ENCODE data around the gene ZNF35. TPM values are rescaled to one million over a fixed set of nuclear protein-coding genes. Genes with fewer than 3 reads are reported as not detected.

Gene ZNF35
- total RNA-seq, 1 donor from 2014 or later, result 9.3 TPM

DNA sequence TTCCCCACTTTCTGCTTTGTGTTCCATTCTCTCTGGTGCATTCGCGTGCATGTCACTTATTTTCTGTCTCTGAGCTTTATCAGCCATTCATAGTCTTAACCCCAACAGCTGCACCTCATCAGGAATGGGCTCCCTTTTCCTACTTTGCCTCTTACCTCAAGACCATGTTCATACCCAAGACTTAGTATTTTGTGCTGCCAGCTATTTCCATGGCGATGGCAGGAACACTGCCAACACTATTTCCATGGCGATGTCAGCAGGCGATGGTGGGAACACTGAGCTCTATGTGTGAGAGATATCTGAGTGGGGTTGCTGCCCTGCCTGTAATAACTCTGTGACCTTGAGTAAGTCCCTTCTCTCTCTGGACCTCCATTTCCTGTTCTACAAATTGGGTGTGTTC is 5.5 kb downstream of the ZNF35 start:
- no peak overlapping the region for H3K27ac ChIP-seq
- peaks cover 3% of the 10 kb centered on the region for H3K9me3 ChIP-seq
- intact Hi-C loops (cut with DNase I), result no loop called here
- TF ChIP-seq, protein P1, sequence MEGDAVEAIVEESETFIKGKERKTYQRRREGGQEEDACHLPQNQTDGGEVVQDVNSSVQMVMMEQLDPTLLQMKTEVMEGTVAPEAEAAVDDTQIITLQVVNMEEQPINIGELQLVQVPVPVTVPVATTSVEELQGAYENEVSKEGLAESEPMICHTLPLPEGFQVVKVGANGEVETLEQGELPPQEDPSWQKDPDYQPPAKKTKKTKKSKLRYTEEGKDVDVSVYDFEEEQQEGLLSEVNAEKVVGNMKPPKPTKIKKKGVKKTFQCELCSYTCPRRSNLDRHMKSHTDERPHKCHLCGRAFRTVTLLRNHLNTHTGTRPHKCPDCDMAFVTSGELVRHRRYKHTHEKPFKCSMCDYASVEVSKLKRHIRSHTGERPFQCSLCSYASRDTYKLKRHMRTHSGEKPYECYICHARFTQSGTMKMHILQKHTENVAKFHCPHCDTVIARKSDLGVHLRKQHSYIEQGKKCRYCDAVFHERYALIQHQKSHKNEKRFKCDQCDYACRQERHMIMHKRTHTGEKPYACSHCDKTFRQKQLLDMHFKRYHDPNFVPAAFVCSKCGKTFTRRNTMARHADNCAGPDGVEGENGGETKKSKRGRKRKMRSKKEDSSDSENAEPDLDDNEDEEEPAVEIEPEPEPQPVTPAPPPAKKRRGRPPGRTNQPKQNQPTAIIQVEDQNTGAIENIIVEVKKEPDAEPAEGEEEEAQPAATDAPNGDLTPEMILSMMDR (IDR thresholded peaks at IDR 0.05), result no peak
- TF ChIP-seq POLR2A (IDR thresholded peaks at IDR 0.05) (no peak), POLR2AphosphoS5 (IDR thresholded peaks at IDR 0.05; ENCODE audit: insufficient read depth in 1 of 2, low read depth in 1 of 2) (no peak)
- no peak overlapping the region for H3K4me3 ChIP-seq
- no peaks in the 10 kb centered on the region for H3K27me3 ChIP-seq
- DNase-seq (ENCODE audit: extremely low spot score in 2 of 2), result no peak
- H3K4me1 ChIP-seq, result peaks cover 12% of the 10 kb centered on the region
- peaks cover 4 to 81% of the 10 kb centered on the region in 2 donors for H3K36me3 ChIP-seq

DNA sequence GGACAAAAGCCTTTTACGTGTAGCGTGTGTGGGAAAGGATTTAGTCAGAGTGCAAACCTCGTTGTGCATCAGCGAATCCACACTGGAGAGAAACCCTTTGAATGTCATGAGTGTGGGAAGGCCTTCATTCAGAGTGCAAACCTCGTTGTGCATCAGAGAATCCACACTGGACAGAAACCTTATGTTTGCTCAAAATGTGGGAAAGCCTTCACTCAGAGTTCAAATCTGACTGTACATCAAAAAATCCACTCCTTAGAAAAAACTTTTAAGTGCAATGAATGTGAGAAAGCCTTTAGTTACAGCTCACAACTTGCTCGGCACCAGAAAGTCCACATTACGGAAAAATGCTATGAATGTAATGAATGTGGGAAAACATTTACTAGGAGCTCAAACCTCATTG is 10.5 kb downstream of the ZNF35 start:
- Histone ChIP-seq H3K4me3 (no peak overlapping the region), H3K27me3 (no peaks in the 10 kb centered on the region), H3K36me3 (peaks cover 6 to 75% of the 10 kb centered on the region in 2 donors), H3K9me3 (peaks cover 13% of the 10 kb centered on the region), H3K4me1 (no peaks in the 10 kb centered on the region), H3K27ac (no peak overlapping the region)
- intact Hi-C loops (cut with DNase I), result no loop called here
- no peak for DNase-seq (ENCODE audit: extremely low spot score in 2 of 2)
- no peak for TF ChIP-seq POLR2A (IDR thresholded peaks at IDR 0.05)
- TF ChIP-seq, protein P1 (IDR thresholded peaks at IDR 0.05), result no peak
- TF ChIP-seq POLR2AphosphoS5 (IDR thresholded peaks at IDR 0.05; ENCODE audit: insufficient read depth in 1 of 2, low read depth in 1 of 2), result no peak

DNA sequence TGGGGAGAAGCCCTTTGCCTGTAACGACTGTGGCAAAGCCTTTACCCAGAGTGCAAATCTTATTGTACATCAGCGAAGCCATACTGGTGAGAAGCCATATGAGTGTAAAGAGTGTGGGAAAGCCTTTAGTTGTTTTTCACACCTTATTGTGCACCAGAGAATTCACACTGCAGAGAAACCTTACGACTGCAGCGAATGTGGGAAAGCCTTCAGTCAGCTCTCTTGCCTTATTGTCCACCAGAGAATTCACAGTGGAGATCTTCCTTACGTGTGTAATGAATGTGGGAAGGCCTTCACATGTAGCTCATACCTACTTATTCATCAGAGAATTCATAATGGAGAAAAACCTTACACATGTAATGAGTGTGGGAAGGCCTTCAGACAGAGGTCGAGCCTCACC is 10.9 kb downstream of the ZNF35 start:
- Histone ChIP-seq H3K4me3 (no peak overlapping the region), H3K9me3 (peaks cover 13% of the 10 kb centered on the region), H3K36me3 (peaks cover 6 to 70% of the 10 kb centered on the region in 2 donors), H3K27ac (no peak overlapping the region), H3K4me1 (no peaks in the 10 kb centered on the region), H3K27me3 (no peaks in the 10 kb centered on the region)
- no peak for DNase-seq (ENCODE audit: extremely low spot score in 2 of 2)
- TF ChIP-seq POLR2AphosphoS5 (IDR thresholded peaks at IDR 0.05; ENCODE audit: insufficient read depth in 1 of 2, low read depth in 1 of 2) (no peak), POLR2A (IDR thresholded peaks at IDR 0.05) (no peak)
- TF ChIP-seq, protein P1 (IDR thresholded peaks at IDR 0.05), result no peak
- intact Hi-C loops (cut with DNase I), result no loop called here

DNA sequence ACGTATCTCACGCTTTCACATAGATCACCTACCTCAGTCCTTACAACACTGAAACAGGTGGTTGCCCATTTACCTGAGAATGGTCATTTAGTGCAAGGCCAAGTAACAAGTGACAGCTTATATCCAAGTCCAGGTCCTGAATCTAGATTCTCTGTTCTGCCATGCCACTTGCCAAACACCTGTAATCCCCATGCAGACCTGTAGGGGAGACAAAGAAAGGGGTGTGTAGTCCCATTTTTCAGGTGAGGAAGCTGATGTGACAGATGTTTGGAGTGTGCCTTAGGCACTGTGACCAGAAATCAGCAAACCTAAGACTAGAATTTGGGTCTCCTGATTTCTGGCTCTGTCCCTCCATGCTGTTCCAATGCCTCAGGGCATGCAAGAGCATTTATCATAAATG is 12.7 kb downstream of the ZNF35 start:
- H3K27me3 ChIP-seq, result no peaks in the 10 kb centered on the region
- TF ChIP-seq POLR2A (IDR thresholded peaks at IDR 0.05) (no peak), POLR2AphosphoS5 (IDR thresholded peaks at IDR 0.05; ENCODE audit: insufficient read depth in 1 of 2, low read depth in 1 of 2) (no peak)
- TF ChIP-seq, protein P1 (IDR thresholded peaks at IDR 0.05), result peak in 1 of 3 experiments; percentile 7
- intact Hi-C loops (cut with DNase I), result no loop called here
- no peak for DNase-seq (ENCODE audit: extremely low spot score in 2 of 2)
- H3K9me3 ChIP-seq, result peaks cover 13% of the 10 kb centered on the region
- H3K27ac ChIP-seq, result no peak overlapping the region
- H3K4me1 ChIP-seq, result no peaks in the 10 kb centered on the region
- H3K36me3 ChIP-seq, result peaks cover 6 to 54% of the 10 kb centered on the region in 2 donors
- H3K4me3 ChIP-seq, result no peak overlapping the region

DNA sequence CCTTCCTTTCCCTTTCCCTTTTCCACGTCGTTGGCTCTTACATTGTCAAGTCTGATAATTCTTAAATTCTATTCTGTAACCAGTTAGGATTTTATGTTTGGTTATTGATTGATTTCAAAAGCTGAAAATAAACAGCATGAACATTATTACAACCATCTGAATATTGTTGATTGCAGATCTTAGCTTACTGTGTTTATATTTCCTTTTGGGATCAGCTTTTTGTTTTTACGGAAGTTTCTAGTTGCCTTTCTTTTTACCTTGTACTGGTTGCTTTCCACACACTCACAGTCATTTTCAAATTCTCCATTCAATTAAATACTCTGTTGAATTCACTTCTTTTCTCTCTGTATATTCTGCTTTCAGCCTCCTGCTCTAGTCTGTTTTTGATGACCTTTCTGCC is 16.6 kb downstream of the ZNF35 start:
- Histone ChIP-seq H3K9me3 (no peaks in the 10 kb centered on the region), H3K27ac (no peak overlapping the region), H3K4me3 (no peak overlapping the region), H3K4me1 (no peaks in the 10 kb centered on the region), H3K27me3 (no peaks in the 10 kb centered on the region), H3K36me3 (peaks cover 0 to 15% of the 10 kb centered on the region in 2 donors)
- no peak for DNase-seq (ENCODE audit: extremely low spot score in 2 of 2)
- intact Hi-C loops (cut with DNase I), result no loop called here
- TF ChIP-seq POLR2A (IDR thresholded peaks at IDR 0.05) (no peak), POLR2AphosphoS5 (IDR thresholded peaks at IDR 0.05; ENCODE audit: insufficient read depth in 1 of 2, low read depth in 1 of 2) (no peak)
- TF ChIP-seq, protein P1 (IDR thresholded peaks at IDR 0.05), result no peak
